ENCODE data around the gene PDPK1. TPM values are rescaled to one million over a fixed set of nuclear protein-coding genes. Genes with fewer than 3 reads are reported as not detected.
A peak's percentile ranks its signal among the peaks of the same experiment; 100 is the strongest.
"Not testable (repeated sequence)": the region's sequence is repeated elsewhere in the genome, so short reads cannot be mapped to it uniquely, and the experiment has no call there.

PDPK1 gene
- total RNA-seq, 1 donor from 2014 or later, result 22.4 TPM

DNA sequence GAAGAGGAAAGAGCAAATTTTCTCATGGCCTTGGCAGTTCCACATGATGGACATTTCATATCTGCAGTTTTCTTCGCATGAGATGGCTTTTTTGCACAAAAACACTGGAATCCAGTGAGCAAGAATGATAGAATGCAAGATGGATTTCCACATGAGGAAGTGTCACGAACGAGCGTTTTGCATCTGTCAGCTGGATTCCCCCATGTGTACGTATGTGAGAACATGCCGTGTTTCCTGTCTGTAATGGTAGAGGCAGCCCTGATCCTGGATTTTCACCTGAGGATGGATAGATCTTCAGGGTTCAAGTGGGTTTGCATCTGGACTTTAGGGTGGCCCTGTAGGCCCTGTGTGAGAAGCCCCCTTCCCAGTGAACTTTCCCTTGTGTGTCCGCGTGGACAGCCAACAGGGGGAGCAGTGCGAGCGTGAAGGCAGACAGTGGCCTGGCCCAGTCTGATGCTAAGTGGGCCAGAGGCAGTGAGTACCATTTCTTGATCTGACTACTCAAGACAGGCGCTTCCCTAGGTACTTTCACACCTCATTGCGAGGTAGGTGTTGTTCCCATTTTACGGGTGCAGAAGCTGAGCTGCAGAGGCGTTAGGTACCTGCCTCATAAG lies 2.1 kb downstream of the PDPK1 start:
- DNase-seq (ENCODE audit: low read depth), result peak; percentile 44

DNA sequence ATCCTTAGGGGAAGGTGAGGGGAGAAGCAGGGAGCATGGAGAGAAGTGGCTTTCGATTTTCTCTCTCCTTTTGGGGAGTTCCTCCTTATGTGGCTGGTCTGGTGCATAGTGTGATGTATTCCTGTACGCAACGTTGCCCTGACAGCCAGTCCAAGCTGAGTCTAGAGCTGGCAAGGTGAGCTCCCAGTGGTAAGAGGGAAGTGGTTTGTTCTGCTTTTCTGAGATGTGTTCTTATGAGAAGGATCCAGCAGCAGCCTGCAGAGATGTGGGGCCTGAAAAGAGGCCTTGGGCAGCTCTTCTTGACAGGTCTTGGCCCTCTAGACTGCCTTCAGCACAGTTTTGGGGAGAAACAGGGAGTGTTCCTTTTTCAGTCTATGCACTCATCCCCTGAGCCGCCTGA lies 3.1 kb downstream of the PDPK1 start:
- DNase-seq (ENCODE audit: low read depth), result not testable (repeated sequence)

DNA sequence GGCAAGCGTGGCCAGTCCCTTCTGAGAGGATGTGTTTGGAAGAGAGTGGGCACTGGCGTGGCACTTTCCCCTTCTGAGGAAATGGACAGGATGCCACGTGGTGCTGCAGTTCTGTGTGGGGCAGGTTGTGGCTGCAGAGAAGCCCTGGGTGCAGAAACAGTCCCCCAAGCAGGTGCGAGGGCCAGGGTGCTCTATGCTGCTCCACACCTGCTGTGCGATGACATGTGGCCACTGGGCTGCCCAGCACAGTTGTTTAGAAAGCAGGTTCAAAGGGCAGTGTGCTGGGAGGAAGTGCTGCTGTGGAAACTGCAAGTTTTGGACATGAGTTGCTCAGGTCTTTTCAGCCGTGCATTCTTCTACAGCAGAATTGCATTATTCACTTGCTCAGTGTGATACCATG lies 3.6 kb downstream of the PDPK1 start:
- DNase-seq (ENCODE audit: low read depth), result peak; percentile 59

DNA sequence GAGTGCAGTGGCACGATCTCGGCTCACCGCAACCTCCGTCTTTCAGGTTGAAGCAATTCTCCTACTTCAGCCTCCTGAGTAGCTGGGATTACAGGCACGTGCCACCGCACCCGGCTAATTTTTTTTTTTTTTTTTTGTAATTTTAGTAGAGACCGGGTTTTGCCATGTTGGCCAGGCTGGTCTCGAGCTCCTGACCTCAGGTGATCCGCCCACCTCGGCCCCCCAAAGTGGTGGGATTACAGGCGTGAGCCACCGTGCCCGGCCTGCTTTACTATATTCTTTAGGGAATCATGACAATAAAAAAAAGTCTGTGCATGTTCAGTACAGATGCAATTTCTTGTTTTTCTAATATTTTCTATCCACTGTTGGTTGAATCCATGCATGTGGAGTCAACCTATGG lies 6.0 kb downstream of the PDPK1 start:
- not testable (repeated sequence) for DNase-seq (ENCODE audit: low read depth)

DNA sequence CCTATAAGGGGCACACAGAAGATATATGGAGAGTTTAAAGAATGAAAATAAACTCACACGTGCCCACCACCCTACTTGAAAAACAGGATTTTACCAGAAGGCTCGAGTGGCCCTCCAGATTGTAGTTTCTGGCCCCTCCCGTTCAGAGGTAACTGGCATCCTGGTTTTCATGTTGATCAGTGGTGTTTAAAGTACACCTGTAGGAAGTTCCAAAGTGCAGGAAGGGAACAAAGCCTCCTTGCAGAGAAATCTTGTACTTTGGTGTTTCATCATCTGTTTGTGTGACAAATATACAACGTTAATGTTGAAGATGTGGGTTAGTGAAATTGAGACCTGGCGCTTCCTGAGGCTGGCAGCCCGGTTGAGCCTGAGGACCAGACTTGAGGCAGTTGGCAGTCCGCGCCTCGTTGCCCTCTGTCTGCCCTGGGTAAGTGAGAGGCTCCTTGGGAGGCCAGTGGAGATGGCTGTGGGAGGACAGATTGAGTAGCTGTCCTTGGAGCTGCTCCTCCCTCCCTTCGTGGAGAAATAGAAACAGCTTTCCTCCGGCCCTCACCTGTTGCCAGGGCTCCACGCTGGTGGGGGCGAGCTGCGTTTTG lies 12.6 kb downstream of the PDPK1 start:
- not testable (repeated sequence) for DNase-seq (ENCODE audit: low read depth)

DNA sequence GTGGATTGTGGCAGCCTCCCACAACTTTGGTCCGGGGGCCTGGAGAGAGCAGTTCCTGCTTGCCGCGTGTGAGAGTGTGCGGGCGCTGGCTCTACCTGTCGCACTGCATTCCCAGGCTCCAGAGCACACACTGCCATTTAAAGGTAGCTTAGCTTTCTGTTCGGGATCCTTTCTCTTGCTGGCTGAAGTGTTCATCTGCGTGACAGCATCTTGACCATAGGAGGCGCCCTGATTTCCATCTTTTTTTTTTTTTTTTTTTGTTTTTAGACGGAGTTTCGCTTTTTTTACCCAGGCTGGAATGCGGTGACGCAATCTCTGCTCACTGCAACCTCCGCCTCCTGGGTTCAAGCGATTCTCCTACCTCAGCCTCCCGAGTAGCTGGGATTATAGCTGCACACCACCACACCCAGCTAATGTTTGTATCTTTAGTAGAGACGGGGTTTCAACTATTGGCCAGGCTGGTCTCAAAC lies 13.6 kb downstream of the PDPK1 start:
- not testable (repeated sequence) for DNase-seq (ENCODE audit: low read depth)

DNA sequence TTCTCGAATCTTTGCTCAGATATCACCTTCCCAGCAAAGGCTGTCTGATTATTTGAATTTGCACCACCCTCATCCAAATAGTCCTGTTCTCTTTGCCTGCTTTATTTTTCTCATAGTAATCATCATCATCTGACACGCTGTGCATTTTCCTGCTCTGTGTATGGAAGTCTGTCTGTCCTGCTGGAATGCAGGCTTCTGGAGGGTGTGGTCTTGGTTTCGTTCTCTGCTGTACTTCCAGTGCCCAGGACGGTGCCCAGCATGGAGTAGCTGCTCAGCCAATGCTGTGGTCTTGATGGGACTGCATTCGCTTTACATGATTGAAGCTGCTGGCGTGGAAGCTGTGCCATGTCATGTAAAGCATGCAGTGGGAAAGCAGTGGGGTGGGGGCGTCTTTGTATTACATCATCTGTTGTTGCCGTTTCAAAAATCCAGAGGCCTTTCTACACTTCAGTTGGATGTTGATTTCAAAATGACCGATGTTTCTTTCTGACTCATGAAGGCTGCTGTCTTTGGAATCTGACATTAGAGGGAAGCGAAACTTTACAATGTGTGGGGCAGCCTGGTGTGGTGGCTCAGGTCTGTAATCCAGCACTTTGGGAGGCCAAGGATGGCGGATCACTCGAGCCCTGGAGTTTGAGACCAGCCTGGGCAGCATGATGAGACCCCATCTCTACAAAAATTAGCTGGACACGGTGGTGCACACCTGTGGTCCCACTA lies 17.0 kb downstream of the PDPK1 start:
- not testable (repeated sequence) for DNase-seq (ENCODE audit: low read depth)

DNA sequence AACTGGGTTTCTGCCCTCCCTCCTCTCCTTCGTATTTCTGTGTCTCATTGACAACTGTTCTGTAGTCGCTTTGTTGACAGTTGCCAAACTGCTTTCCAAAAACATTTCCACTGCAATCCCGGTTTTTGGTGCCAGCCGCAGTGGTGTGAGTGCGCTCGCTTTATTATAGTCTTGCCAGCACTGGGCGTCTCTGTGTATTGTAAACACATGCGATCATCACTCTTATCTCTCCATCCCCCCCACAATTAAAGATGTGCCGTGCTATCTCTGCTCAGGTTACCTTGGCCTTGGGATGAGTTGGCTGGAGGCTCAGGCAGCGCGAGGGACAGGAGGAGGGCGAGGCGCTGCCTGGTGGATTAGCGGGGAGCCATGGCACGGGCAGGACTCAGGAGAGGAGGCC lies 19.3 kb downstream of the PDPK1 start:
- not testable (repeated sequence) for DNase-seq (ENCODE audit: low read depth)

DNA sequence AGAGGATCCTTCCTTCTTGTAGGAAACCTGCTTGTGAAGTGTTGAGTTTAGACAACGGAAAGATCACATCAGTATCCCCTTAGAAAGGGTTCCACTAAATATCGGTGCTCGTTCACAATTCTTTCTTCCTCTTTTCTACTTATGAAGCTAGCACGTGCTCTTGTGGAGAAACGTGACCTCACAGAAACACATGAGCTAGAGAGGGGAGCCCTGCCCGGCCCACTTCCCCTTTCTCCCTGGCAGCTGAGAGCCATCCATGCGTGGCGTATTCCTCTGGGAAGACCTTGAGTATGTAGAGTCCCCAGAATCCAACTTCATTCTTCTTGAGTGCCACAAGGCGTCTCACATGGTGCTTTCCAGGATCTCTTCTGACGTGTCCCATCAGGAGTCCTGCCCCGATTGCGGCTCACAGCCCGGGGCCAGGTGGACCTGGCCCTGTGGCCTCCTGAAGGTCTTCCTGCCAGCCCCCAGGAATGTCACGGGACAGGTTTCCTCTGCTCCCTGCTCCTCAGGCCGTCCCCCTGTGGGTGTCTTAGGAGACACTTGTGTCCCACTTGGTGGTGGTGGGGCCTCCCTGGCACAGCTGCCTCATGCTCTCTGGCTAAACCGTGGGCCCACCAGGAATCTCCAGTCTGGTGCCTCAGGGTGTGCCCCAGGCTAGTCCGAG lies 22.4 kb downstream of the PDPK1 start:
- DNase-seq (ENCODE audit: low read depth), result not testable (repeated sequence)

DNA sequence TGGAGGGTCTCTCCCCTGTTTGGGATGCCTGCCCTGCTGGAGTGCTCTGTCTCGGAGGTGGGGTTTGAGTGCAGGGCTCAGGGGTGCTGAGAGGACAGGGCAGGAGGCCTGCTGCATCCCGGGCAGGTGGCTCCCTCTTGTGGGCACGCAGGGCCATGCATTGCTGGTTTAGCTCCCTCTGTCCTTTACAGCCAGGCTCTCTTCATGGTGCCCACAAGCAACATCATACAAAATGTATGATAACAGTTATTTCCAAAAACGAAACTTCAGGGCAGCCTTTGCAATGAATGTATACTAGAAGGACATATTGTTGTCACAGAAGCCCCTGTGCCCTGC lies 22.9 kb downstream of the PDPK1 start:
- not testable (repeated sequence) for DNase-seq (ENCODE audit: low read depth)

DNA sequence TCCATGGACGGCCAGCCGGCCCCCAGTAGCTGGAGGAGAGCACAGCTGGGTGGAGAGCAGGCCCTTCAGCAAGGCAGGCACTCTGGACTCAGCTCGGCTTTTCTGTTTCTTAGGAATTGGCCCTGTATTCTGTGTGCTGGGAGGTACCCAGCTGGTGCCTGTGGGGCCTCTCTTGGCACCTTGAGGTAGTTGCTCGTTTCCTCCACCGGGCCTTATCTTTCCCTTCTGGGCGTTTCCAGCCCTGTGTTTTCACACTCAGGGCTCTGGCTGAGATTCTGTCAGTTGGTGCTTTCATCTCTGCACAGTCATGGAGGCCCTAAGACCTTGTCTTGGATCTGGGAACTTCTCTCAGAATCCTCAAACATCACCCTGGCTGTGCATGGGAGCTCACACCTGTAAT lies 29.7 kb downstream of the PDPK1 start:
- DNase-seq (ENCODE audit: low read depth), result not testable (repeated sequence)

DNA sequence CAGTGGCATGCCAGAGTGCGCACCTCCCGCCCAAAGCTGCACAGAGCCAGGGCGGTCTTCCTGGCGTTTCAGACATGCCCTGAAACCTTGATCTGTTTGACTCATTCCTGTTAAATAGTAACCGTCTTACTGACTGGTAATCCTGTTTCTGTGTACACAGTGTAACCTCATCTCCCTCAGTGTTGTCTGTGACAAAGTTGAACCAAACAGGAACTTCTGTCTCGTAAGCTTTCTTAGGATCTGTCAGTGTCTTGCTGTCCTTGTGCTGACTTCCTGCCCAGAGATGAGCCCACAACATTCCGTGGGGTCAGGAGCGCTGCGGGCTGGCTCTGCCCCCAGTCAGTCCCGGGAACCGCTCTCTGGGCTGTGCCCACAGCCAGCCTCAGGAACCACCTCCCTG lies 30.8 kb downstream of the PDPK1 start:
- DNase-seq (ENCODE audit: low read depth), result not testable (repeated sequence)

DNA sequence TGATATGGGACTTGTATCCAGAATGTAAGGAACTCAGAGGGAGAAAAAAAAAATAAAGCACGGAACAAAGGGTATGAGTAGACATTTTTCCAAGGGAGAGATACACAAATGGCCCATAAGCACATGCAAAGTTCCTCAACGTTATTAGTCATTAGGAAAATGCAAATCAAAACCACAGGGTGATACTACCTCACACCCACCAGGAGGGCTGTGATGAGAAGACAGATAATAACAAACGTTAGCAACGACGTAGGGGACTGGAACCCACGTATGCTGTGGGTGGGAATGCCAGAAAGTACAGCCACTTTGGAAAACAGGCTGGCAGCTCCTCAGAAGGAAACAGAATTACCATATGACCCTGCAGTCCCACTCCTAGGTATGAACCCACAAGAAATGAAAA lies 34.9 kb downstream of the PDPK1 start:
- DNase-seq (ENCODE audit: low read depth), result not testable (repeated sequence)

DNA sequence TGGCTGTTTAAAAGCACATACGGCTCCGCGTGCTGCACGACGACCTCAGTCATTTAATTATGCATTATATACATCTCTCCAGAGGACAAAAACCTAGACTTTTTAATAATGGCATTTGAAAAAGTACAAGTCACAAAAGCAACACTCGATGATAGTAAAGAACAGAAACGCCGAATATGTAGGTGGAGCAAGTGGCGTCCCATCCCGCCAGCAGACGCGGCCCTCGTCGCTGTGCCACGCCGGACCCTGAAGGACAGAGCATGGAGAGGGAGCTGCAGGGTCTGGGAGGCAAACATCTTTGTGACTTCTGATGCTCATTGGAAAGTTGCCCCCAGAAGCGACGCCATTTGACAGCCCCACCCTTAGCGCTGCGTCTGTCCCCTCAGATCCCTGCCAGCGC lies 38.0 kb downstream of the PDPK1 start:
- not testable (repeated sequence) for DNase-seq (ENCODE audit: low read depth)

DNA sequence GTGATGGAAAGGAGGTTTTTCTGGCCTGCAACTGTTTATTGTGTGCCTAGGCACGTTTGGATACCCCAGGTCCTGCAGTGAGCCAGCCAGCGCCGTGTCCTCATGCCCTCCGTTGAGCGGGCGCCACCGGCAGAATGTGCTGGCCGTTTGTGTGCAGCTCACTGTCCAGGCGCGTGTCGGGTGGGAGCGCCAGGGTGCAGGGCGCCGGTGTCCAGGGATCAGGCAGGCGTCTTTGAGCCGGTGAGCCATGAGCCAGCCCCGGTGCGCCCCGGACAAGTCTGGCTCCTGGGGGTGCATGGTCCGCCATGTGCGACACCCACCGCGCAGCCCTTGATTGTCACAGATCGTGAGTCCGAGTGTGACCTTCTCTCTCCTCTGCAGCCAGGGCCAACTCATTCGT lies 39.2 kb downstream of the PDPK1 start:
- DNase-seq (ENCODE audit: low read depth), result not testable (repeated sequence)

DNA sequence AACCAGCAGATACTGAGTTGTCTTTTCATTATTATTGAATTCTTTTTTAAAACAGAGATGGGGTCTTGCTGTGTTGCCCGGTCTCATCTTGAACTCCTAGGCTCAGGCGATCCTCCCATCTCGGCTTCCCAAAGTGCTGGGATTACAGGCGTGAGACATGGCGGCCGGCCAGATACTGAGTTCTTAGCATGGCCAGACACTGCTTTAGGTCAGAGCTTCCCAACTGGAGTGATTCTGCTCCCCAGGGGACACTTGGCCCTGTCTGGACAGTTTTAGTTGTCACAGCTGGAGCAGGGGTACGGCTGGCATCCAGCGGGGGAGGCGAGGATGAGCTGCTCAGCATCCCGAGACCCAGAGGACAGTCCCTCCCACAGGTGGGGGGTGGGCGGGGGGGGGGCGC lies 41.1 kb downstream of the PDPK1 start:
- not testable (repeated sequence) for DNase-seq (ENCODE audit: low read depth)

DNA sequence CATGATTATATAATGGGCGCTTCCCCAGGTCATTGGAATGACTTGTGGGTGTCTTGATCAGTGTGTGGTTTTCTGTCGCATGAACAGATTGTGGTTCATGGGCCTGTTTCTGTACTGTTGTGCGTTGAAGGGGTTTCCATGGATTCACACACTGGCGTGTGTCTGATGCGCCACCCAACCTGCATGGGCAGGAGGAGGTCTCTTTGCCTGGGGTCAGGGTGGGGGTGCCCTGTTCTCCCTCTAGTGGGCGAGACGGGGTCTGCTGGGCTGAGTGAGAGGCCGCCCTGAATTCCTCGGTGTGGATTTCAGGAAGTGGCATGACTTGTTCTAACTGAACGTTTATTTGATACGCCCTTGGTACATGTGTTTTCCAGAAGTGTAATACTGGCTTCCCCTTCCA lies 42.3 kb downstream of the PDPK1 start:
- not testable (repeated sequence) for DNase-seq (ENCODE audit: low read depth)

DNA sequence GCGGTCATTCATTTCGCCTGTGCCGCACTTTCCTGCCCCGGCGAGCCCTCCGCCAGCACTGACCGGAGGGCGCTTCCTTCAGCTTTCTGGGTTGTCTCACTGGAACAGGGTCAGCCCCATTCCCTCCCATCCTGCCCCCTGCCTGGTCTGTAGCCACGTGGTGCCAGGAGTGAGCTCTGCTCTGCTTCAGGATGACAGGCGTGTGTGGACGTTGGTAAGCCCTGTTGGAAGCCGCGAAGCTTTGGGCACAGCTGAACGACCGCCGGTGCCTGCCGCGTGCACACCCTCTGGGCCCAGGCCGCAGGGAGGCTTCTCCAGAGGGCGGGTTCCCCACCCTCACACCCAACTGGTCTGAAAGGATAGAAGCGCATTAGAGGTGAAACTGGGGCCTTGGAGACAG lies 43.0 kb downstream of the PDPK1 start:
- not testable (repeated sequence) for DNase-seq (ENCODE audit: low read depth)

DNA sequence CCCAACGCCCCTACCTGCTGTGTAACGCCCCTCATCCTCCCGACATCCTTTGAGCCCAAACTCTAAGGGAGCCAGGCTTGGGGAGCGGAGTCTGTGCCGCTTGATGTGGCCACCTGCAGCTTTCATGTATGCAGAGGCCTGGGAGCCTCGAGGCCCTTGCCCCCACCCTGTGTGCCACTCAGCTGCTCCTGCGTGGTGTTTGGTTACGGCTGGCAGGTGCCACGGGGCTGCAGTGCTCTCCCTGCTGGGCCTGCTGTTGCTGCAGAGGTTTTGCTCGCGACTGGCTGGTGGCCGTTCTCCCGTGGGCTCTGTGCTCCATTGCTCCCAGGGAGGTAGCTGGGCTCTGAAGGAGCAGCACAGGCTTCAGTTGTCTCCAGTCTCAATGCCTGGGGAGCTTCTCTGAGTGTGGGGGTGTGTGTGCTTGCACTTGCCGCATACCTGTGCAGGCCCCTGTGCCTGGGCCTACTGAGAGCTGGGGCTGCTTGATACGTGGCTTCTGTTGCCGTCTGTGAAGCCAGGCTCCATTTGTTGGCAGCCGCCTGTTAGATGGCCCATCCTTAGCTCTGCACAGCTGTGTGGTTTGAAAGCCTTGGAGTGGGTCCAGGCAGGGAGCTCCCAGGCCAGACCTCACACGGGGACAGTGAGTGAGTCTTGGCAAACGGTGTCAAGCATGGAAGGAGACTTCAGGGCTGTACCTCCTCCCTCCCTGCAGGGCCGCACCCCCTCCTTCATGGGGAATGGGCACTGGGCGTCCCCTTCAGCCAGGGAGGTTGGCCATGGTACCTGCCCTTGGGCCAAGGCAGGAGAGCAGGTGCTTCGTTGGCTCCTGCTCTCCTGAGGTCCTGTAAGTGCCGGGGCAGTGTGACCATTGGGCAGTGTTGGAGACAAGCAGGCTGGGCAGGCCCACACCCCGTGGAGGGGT lies 47.2 kb downstream of the PDPK1 start:
- DNase-seq (ENCODE audit: low read depth), result peak; percentile 92

DNA sequence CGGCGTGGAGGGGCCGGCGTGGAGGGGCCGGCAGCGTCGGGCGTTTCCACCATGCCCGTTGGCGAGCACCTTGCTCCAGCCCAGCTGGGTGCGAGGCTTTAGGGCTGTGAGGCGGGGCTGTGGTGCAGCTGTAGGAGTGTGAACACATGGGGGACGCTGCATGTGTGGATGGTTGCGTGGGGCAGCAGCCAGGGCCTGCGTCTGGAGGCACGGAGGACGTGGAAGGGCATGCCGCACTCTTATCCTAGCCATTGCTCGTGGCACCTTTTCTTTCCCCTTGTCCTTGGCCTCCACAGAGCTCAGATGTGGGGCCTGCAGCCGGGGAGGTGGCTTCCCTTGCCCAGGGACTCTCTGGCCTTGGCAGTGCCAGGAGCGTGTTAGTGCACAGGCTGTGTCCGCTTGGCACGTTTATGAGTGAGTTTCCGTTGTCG lies 47.8 kb downstream of the PDPK1 start:
- no peak for DNase-seq (ENCODE audit: low read depth)

DNA sequence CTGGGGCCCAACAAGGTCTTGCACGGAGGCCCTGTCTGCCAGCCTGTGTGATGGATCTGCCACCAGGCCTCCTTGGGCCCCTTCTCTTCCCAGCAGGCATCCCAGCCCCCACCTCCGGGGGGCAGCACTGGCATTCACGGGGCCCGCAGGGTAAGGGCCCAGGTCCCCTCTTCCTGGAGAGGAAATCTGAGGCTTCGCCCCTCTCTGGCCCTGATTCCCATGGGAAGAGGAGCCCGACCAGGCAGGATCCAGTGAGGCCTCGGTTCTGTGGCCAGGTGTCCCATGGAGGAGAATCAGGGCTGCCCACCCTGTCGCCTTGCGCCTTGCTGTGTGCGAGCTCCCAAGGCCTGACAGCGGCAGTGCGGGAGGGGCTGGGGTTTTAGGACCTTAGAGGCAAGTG lies 48.4 kb downstream of the PDPK1 start:
- no peak for DNase-seq (ENCODE audit: low read depth)
